GM13977 (cell line): Measurements from ENCODE around the gene GXYLT2.

Source experiments
- DNase-seq: peaks from one replicate; pipeline ENCODE4 v3.0.0; 2012; ENCODE audit warnings: low spot score
- CTCF ChIP-seq: IDR thresholded peaks from 2 replicates; pipeline ENCODE4 v1.5.1; 2012; ENCODE audit warnings: mild to moderate bottlenecking, control low read depth; ENCODE audit not compliant: insufficient read depth; ENCODE audit errors: extremely low read depth, missing control alignments
- in situ Hi-C: fragments of 300-500 bp; cut with MboI; formaldehyde crosslinking; loops from one replicate; pipeline ENCODE4 v1.12.0; 2022; ENCODE audit warnings: low sequenced_read_pairs, low pct_unique_long_range_greater_than_20kb, mixed read lengths, inconsistent platforms; ENCODE audit not compliant: unreplicated experiment

GXYLT2 gene

DNA sequence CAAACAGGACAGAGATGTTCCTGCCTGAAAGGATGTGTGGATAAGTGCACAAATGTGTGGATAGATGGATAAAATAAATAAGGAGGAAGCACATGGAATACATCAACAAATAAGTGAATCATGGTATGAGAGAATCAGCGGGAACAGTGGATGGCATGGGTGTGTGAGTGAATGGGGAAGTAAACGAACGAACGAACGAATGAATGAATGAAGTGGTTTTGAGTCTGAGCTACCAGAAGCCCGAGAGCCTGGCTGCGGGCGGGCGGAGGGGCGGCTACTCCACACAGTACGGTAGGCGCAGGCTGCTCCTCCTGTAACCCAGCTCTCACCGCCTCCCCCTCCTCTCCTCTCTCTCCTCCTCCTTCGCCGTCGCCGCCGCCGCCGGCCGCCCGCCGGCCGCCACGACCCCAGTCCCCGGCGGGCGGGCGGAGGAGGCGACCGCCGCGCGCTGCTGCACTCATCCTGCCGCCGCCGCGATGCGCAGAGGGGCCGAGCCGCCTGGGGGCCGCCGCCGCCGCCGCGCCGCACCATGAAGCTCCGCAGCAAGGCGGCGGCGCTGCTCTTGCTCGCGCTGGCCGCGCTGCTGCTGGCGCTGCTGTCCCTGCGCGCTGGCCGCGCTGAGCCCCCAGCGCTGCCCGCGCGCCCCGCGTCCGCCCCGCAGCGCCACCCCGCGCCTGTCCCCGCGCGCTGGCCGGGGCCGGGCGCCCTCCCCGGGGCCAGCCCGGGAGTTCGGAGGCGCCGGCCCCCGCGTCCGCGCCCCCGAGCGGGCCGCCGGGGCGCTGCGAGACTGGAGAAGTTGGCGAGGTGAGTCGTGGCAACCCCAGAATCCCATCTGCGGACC is at the start of gene GXYLT2:
Gene GXYLT2 (plus strand): TSS at position 342 of the 841 bp plus-strand sequence. CDS start 188 bp downstream, at position 530.
- in situ Hi-C loops = no loop called here
- DNase-seq = peak; percentile 75
- peak; percentile 33 for TF ChIP-seq CTCF

DNA sequence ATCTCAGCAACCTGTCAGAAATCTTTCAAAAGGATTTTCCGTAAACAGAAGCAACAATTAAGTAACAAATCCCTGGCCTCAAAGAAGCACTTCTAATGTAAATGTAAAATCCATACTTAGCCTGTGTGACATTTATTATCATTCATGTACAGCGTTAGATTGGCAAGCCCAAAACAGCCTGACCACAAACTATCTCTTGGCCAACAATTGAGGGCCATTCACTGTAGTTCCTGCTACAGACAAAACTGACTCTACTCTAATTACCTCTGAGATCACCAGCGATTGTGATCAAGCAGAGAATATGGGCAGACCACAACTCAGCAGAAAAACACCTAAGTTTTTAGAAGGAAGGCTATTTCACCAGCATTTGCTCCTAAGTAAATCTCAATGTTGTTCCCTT is 48.8 kb upstream of the GXYLT2 start:
- in situ Hi-C loops = no loop called here
- no peak for DNase-seq
- no peak for TF ChIP-seq CTCF

- no peak for TF ChIP-seq CTCF
- DNase-seq = peak; percentile 45
- in situ Hi-C loops = no loop called here
Observed at GRCh38 chr3:72844436-72844993, 43.3 kb upstream of the GXYLT2 start.

GRCh38 chr3:72846166-72846565 is 41.7 kb upstream of the GXYLT2 start:
- no peak for TF ChIP-seq CTCF
- no peak for DNase-seq
- in situ Hi-C loops = no loop called here

DNA sequence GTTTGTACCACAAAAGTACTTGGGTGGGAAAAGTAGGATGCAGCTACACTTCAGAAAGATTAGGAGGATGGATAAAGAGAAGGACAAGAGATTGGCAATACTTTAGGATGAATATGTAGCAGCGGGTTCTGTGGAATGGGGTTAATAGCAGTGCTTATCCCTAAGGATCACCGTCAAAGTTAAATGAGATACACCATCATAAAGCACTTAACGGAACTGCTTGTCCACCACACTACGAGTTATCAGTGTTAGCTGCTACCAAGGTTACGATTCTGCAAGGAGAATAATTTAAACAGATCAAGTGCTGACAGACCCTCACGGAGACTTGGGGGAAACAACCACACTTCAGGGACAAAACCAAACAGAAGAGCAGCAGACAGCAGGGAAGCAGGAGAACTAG is 40.6 kb upstream of the GXYLT2 start:
- TF ChIP-seq CTCF = no peak
- in situ Hi-C loops = no loop called here
- DNase-seq = no peak

- TF ChIP-seq CTCF = no peak
- in situ Hi-C loops = no loop called here
- peak; percentile 88 for DNase-seq
Observed at GRCh38 chr3:72847751-72848702, 39.8 kb upstream of the GXYLT2 start, which contains the start of gene SHQ1. Gene SHQ1, minus strand, starts transcription at chr3:72848445. Its CDS starts 105 bp downstream, at chr3:72848340.
